IPS-NIHi11 (cell line): ENCODE data around the gene TPRN.

Source experiments
- DNase-seq: peaks from one replicate; pipeline ENCODE4 v3.0.0; 2012; ENCODE audit warnings: mixed read lengths, low spot score

The TPRN gene

GRCh38 chr9:137143459-137143858 lies 57.1 kb downstream of the TPRN start:
- DNase-seq, result no peak

- peak; percentile 4 for DNase-seq
Observed at GRCh38 chr9:137141976-137142936, 58.3 kb downstream of the TPRN start.
